Stimulated activated CD8-positive, alpha-beta memory T cell treated with anti-CD3 and anti-CD28 coated beads, Interleukin-7, amount 100 ng/mL, for 1 hour (primary cell): ENCODE results near the gene TRIP11.

Experiments
- DNase-seq, 2 donors: peaks; one replicate each; pipeline ENCODE4 v3.0.0-alpha.2; 2020; ENCODE audit warnings: low read depth in 2 of 2

TRIP11 gene

DNA sequence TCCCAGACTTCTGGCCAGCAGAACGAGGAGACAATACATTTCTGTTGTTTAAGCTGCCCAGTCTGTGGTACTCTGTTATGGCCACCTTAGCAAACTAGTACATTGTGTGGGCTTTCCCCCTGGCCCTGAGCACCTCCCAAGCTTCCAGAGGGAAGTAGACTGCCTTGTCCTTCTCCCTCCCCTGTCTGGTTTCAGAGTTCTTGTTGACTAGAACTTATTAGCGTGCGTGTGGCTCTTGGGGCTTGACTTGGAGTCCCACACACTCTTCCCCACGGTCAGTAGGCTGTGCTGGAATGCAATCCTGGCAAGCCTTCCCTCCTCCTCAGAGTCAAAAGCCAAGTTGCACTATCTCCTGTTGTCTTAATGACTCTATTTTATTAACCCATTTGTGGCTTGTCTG is 120.0 kb downstream of the TRIP11 start:
- no peak for DNase-seq

GRCh38 chr14:91918186-91918883 is 121.5 kb downstream of the TRIP11 start:
- DNase-seq, result no peak
